BE2C (cell line): Measurements from ENCODE around the gene FMN2.

Source experiments
- DNase-seq: peaks from one replicate; pipeline ENCODE4 v3.0.0-alpha.2; 2020
- H3K27me3 ChIP-seq: fragments of 250-450 bp; sonication (Bioruptor Pico); 2 replicates; pipeline ENCODE4 v1.5.1; 2020; ENCODE audit warnings: mild to moderate bottlenecking
- H3K36me3 ChIP-seq: fragments of 250-450 bp; sonication (Bioruptor Pico); 2 replicates; pipeline ENCODE4 v1.5.1; 2020; ENCODE audit warnings: mild to moderate bottlenecking
- H3K4me1 ChIP-seq: fragments of 250-450 bp; sonication (Bioruptor Pico); 2 replicates; pipeline ENCODE4 v1.5.1; 2020
- H3K4me3 ChIP-seq: 2 replicates; pipeline ENCODE4 v1.5.1; 2011; ENCODE audit warnings: low read depth, low read length
- H3K9me3 ChIP-seq: fragments of 250-450 bp; sonication (Bioruptor Pico); 2 replicates; pipeline ENCODE4 v1.5.1; 2020
- CTCF ChIP-seq: IDR thresholded peaks from 2 replicates; pipeline ENCODE4 v1.5.1; 2012; ENCODE audit warnings: mild to moderate bottlenecking, low read depth, low read length

The FMN2 gene

GRCh38 chr1:240500647-240501046 lies 409.0 kb downstream of the FMN2 start:
- Histone ChIP-seq H3K27me3 (no peaks in the 10 kb centered on the region), H3K9me3 (no peaks in the 10 kb centered on the region), H3K4me1 (peaks cover 2% of the 10 kb centered on the region), H3K36me3 (no peaks in the 10 kb centered on the region), H3K4me3 (no peak overlapping the region)
- no peak for TF ChIP-seq CTCF
- DNase-seq = no peak

- H3K4me1 ChIP-seq = peaks cover 2% of the 10 kb centered on the region
- H3K27me3 ChIP-seq = no peaks in the 10 kb centered on the region
- no peaks in the 10 kb centered on the region for H3K9me3 ChIP-seq
- TF ChIP-seq CTCF = no peak
- H3K4me3 ChIP-seq = no peak overlapping the region
- no peak for DNase-seq
- no peaks in the 10 kb centered on the region for H3K36me3 ChIP-seq
Measured at GRCh38 chr1:240501115-240501514, 409.4 kb downstream of the FMN2 start.

- no peaks in the 10 kb centered on the region for H3K9me3 ChIP-seq
- no peak overlapping the region for H3K4me3 ChIP-seq
- no peaks in the 10 kb centered on the region for H3K36me3 ChIP-seq
- peaks cover 2% of the 10 kb centered on the region; the same call in 1 of the 2 replicates for H3K4me1 ChIP-seq
- no peak for TF ChIP-seq CTCF
- no peaks in the 10 kb centered on the region for H3K27me3 ChIP-seq
- DNase-seq = no peak
Measured at GRCh38 chr1:240503036-240503435, 411.4 kb downstream of the FMN2 start.

- H3K36me3 ChIP-seq = no peaks in the 10 kb centered on the region
- peaks cover 2% of the 10 kb centered on the region; the same call in 1 of the 2 replicates for H3K4me1 ChIP-seq
- no peak overlapping the region for H3K4me3 ChIP-seq
- no peaks in the 10 kb centered on the region for H3K27me3 ChIP-seq
- H3K9me3 ChIP-seq = no peaks in the 10 kb centered on the region
- TF ChIP-seq CTCF = no peak
- no peak for DNase-seq
Measured at GRCh38 chr1:240503558-240503957, 411.9 kb downstream of the FMN2 start.

- no peaks in the 10 kb centered on the region for H3K9me3 ChIP-seq
- no peak for TF ChIP-seq CTCF
- H3K4me1 ChIP-seq = no peaks in the 10 kb centered on the region; the same call in 1 of the 2 replicates
- H3K27me3 ChIP-seq = no peaks in the 10 kb centered on the region
- H3K4me3 ChIP-seq = no peak overlapping the region
- no peak for DNase-seq
- no peaks in the 10 kb centered on the region for H3K36me3 ChIP-seq
Measured at GRCh38 chr1:240506176-240506575, 414.5 kb downstream of the FMN2 start.

GRCh38 chr1:240508201-240508600 lies 416.5 kb downstream of the FMN2 start:
- Histone ChIP-seq H3K27me3 (no peaks in the 10 kb centered on the region), H3K4me3 (no peak overlapping the region), H3K36me3 (no peaks in the 10 kb centered on the region), H3K4me1 (no peaks in the 10 kb centered on the region), H3K9me3 (no peaks in the 10 kb centered on the region)
- no peak for DNase-seq
- no peak for TF ChIP-seq CTCF
